HG02678 (cell line): Measurements from ENCODE around the gene KLF7.

ENCODE experiments used
- ATAC-seq: cut with Tn5 transposase; IDR thresholded peaks from one replicate; pipeline ENCODE4 v1.9.1; 2021; ENCODE audit warnings: mild to moderate bottlenecking, moderate library complexity; ENCODE audit not compliant: unreplicated experiment

Gene KLF7

DNA sequence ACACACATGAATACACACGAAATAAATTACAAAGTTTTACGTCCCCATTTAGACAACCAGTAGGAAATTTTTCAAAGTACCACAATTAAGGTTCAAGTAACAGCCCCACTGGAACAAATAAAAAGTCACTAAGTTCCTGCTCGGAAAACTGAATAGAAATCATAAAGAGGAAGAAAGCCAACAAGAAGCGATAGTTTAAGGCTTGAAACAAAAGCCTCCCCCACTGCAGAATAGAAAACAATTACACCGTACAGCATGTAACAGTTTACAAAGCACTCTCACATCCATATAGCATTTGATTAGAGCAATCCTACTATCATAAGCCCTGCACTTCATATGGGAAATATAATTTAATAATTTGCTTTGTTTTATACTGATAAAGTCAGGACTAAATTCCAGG is 15.5 kb downstream of the KLF7 start:
- ATAC-seq = peak; percentile 28

- peak; percentile 86 for ATAC-seq
These were observed 16.2 kb downstream of the KLF7 start for GRCh38 chr2:207149249-207150213.

- ATAC-seq = no peak
These were observed 17.7 kb downstream of the KLF7 start for GRCh38 chr2:207148020-207148419.

GRCh38 chr2:207144173-207144785 is 21.5 kb downstream of the KLF7 start:
- ATAC-seq = no peak

GRCh38 chr2:207143215-207144172 is 22.3 kb downstream of the KLF7 start:
- ATAC-seq = peak; percentile 55

DNA sequence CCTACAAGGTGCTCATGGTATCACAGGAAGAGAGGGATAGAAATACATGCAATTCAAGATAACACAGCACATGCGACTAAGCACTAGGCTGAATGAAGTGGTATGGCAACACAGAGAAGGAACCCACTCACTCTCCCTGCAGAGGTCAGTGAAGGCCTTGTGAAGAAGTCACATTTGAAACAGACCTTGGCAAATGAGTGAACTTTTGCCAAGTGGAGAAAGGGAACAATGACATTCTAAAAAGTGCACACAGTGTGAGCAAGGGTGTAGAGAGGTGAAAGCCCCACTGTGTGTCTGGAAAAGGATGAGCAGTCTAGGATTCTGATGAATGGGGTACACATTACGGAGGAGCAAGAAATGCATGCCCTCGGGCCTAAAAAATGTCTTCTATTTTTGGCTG is 23.3 kb downstream of the KLF7 start:
- ATAC-seq = peak; percentile 50

DNA sequence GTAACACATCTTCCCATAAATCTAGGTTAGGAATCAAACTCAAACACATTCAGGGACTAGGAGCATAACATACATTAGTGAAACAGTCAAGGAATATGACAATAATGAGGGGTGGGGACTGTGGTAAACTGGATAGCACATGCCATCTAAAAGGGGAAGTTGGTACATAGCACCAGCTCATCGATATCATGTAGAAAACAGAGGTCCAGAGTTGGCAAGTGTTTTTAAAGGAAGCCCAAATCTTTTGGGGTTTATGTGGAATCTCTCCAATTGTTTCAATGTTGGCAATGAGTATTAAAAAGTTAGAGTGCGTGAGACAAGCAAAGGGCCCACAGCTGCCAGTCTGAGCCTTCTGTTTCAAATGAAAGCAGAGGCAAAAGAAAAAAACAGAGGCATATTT is 24.4 kb downstream of the KLF7 start:
- no peak for ATAC-seq

DNA sequence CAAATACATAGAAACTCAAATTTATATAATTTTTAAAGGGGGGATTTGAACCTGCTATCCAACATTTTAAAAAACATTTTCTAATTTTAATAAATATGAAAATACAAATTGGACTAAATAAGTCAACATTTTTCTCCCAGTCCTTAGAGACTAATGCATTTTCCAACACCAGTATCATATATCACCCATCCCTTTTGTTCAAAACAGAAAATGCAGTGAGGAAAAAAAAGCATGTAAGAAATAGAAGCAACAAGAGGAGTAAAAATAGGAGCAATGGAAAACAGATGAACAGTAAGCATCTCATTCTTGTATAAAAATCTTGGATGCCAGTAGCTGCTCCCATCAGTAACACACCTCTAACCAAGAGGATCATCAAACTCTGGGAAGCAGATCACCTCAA is 25.5 kb downstream of the KLF7 start:
- ATAC-seq = no peak

DNA sequence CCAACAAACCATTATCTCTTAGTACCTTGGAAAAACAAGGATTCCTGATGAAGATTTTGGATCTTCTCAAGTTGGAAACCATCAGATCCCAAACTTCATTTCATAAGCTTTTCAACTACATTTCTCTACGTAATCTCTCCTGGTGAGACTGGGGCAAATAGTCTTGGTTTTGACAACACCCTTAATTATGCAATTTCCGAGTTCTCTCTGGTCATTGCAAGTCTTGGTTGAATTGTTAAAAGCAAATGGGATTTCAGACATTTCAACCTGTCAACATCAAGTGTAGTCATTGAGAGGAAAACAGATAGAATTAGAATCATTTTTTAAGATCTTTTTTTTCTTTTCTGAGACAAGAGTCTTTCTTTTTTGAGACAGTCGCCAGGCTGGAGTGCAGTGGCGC is 26.2 kb downstream of the KLF7 start:
- no peak for ATAC-seq

GRCh38 chr2:207138627-207139297 is 27.0 kb downstream of the KLF7 start:
- no peak for ATAC-seq

DNA sequence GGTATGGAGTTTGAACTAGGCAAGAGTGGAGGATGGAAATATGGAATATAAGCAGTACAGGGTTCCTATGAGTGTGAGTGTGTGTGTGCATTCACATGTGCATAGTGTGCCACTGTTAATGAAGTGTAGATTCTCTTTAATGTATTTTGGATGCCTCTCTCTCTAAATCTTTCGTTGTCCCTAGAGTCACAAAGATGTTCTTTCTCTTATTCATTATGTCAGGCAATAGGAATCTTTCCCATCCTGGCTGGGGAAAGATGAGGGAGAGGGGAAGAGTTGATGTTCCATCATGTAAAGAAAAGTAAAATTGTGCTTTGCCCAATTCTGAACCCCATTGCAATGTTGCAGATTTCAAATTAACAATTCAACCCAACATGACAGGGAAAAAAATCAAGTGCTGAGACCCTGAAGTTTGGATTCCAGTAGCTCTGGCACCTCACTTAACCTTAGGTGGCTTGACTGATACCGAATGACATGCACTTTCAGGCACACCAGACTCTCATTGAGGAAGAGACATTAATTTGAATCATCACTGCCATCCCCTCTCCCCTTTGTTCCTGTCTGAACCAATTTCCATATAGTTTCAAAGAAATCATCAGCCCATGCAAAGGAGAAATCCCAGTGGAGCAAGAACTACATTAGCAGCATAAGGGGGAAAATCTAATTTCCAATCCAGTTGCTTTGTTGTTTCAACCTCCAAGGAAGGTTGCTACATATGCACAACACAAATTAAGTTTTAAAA is 28.0 kb downstream of the KLF7 start:
- ATAC-seq = no peak

- no peak for ATAC-seq
These were observed 28.9 kb downstream of the KLF7 start for GRCh38 chr2:207136874-207137273.

DNA sequence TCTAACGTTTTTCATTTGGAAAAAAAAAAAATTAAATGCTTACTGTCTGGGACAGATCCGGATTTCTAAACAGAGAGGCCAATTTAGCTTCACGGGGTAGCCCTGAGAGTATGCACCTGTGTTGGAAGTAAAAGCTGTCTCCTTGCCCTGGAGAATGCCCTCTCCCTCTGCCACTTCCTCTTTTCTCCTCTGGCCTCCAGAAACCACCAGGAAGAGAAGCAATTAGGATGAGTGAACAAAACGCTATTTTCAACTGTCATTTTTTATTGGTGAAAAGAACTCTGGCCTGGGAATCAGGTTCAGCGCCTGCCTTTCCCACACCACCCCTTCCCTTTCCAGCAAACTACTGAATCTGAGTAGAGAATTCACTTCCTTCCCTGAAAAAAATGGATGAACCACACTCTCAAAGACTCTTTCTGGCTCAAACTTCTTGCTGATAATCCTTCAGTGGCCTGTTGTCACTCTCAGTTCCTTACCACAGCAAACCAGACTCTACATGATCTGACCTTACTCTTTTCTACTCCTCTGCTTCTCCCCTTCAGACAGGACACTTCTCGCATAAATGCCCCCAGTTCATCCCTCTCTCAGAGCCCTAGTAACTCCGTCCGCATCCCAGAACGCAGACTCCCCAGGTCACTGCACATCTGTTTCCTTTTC is 29.8 kb downstream of the KLF7 start:
- no peak for ATAC-seq

DNA sequence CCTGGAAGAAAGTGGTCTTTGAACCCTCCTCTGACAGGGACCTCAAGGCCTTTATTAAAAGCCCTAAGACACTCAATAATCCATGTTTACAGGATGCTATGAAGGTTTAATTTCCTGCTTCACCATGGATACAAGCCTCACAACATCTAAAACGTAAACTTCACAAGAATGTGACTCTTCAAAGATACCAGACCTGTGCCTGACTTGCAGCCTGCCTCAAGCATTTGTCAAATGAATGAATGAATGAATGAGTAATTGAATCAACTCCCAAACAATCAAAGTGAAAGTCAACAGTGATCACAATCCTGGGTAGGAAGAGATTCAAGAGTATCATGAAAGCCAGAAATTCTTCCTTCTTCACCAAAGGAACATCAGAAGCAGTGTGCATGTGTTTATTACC is 30.4 kb downstream of the KLF7 start:
- ATAC-seq = no peak

GRCh38 chr2:207133820-207134519 is 31.8 kb downstream of the KLF7 start:
- no peak for ATAC-seq

DNA sequence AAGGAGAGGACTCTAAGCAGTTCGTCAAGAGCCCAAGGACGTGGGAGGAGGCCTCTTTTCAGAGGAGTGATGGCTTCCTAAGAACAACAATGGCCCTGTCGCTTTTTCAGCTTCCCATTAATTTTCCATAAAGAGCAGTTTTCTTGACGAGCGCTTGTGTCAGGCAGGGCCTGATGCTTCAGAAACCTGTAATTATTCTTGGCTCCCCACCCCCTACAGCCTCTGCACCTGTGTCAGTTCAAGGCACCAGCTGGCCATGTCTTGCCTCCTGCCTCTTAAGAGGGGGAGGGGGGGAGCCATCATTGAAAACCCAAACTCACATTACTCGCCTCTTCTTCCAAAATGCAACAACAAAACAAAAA is 32.3 kb downstream of the KLF7 start:
- ATAC-seq = no peak

DNA sequence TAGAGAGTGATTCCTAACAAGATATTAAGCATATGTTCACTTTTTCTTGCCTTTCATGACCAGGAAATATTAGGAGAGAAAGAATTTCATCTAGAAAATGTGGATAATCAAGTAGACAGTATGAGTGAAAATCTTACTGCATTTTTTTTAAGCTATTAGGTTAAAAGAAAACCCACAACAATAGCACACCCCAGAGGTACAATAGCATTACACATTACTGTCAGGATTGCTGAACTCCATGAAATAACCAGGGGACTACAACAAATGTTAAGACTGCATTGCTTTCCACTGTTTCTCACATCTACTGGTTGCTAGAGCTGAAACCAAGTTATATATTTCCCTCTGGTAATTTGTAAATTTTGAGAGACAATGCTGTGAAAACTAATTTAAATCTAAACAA is 33.7 kb downstream of the KLF7 start:
- ATAC-seq = no peak

DNA sequence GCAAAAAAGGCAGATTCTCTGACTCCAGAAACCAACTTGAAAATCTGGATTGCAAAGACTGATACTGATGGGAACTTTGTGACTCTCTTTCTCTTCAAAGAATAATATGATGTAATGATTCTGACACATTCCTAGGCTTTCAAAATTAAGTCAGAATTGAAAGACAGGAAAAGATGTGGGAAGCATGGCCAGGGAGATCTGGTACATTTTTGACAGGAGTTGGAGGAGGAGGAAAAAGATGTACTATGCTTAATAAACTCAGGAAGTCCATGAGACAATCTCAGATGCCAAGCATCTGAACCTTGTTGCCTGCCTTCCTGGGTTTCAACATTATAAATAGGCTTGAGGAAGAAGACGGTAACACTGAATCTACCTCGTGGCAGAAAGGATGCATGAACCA is 34.2 kb downstream of the KLF7 start:
- ATAC-seq = no peak

GRCh38 chr2:207130958-207131521 is 34.7 kb downstream of the KLF7 start:
- ATAC-seq = no peak
